Prostate gland (tissue), 2 donors: Measurements from ENCODE around the gene GRIN3B.

Source experiments
- POLR2A ChIP-seq: fragments of 450-650 bp; IDR thresholded peaks from one replicate; pipeline ENCODE4 v1.6.1; 2016; ENCODE audit warnings: antibody characterized with exemption, mild to moderate bottlenecking
- POLR2AphosphoS5 ChIP-seq: sonication (generic); formaldehyde crosslinking; IDR thresholded peaks from one replicate; pipeline ENCODE4 v1.6.1; 2017; ENCODE audit warnings: antibody characterized with exemption
- TF ChIP-seq, protein P1 (sequence below), 4 experiments: fragments of 200-600 bp in 2 of 4; fragments of 450-650 bp in 2 of 4; sonication (generic) in 2 of 4; IDR thresholded peaks; 1 replicate in 3 of 4; 2 replicates in 1 of 4; pipeline ENCODE4 v1.5.1; 2016 to 2019; ENCODE audit warnings: antibody characterized with exemption in 4 of 4, mild to moderate bottlenecking in 2 of 4, moderate library complexity in 2 of 4

DNA sequence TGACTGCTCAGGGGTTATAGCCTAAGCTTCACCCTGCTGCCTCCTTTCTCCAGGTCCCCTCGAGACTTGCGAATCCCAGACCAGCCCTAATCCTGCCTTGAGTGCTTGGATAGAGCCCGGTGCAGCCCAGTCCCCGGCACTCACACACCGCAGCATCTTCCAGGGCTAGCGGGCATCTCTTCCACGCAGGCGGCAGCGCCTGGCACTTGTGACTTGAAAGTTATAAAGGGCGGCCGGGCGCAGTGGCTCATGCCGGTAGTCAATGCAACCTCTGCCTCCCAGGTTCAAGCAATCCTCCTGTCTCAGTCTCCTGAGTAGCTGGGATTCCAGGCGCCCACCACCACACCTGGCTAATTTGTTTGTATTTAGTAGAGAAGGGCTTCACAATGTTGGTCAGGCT lies 14.1 kb upstream of the GRIN3B start:
- TF ChIP-seq, protein P1, sequence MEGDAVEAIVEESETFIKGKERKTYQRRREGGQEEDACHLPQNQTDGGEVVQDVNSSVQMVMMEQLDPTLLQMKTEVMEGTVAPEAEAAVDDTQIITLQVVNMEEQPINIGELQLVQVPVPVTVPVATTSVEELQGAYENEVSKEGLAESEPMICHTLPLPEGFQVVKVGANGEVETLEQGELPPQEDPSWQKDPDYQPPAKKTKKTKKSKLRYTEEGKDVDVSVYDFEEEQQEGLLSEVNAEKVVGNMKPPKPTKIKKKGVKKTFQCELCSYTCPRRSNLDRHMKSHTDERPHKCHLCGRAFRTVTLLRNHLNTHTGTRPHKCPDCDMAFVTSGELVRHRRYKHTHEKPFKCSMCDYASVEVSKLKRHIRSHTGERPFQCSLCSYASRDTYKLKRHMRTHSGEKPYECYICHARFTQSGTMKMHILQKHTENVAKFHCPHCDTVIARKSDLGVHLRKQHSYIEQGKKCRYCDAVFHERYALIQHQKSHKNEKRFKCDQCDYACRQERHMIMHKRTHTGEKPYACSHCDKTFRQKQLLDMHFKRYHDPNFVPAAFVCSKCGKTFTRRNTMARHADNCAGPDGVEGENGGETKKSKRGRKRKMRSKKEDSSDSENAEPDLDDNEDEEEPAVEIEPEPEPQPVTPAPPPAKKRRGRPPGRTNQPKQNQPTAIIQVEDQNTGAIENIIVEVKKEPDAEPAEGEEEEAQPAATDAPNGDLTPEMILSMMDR (IDR thresholded peaks at IDR 0.05) = no peak
- no peak for TF ChIP-seq POLR2A
- TF ChIP-seq POLR2AphosphoS5 = no peak
